ENCODE results near the gene STARD3. TPM values are rescaled to one million over a fixed set of nuclear protein-coding genes. Genes with fewer than 3 reads are reported as not detected.

STARD3 gene
- total and polyA plus RNA-seq, 2 of the 13 experiments (the other 11 are each of a cell fraction or from before 2014, with no cell fraction given) = 34.6 to 100 TPM

DNA sequence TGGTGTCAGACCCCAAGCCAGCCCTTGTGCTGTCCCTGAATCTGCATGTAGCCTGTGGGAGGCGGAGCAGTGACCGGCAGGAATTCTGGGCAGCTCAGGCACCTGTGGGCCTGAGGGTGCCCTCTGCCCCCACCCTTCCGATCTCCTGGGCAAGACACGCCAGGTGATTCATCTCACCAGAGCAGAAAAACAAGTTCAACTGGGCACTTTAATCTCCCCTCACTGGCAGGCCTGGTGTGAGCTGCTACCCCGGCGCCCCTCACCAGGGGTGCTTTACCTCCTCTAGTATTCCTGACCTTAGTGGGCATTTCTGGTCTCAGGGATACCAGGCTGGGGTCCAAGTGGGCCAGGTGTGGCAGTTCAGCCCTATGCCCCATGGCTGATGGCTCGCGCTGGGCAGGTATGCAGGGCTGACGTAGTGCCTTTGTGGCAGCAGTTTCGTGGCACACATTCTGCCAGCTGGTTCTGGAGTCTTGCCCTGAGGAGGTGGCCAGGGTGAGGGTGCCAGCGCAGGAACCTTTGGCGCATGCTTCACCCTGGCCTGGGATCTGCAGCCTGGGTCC is 68.9 kb downstream of the STARD3 start:
- H3K79me2 ChIP-seq (ENCODE audit: insufficient read depth, low read length) = peaks cover 44% of the 10 kb centered on the region
- DNase-seq (ENCODE audit: low spot score) = no peak
- TF ChIP-seq EZH2 (conservative IDR thresholded peaks at IDR 0.05; ENCODE audit: low read depth, low read length) = no peak
- no peak for TF ChIP-seq SOX5 (CRISPR knock-in tag; IDR thresholded peaks at IDR 0.05; ENCODE audit: borderline replicate concordance)
- peak; percentile 8 for TF ChIP-seq AGO2 (optimal IDR thresholded peaks at IDR 0.05; ENCODE audit: low read depth, low read length)
- no TSS peak for BruUV-seq (replicated peaks)
- ATAC-seq = no peak
- no peak overlapping the region for H3K27ac ChIP-seq (ENCODE audit: extremely low read length, insufficient read depth, low read length)
- in situ Hi-C loops (cut with HindIII; ENCODE audit: extremely low pct_ligation_motif_present, low pct_unique_long_range_greater_than_20kb) = no loop called here
- H4K20me1 ChIP-seq (ENCODE audit: insufficient read depth, low read length) = peaks cover 14% of the 10 kb centered on the region; the same call in 1 of the 2 replicates
- 91% methylated on average over 9 of the region's 12 CpGs for WGBS (ENCODE audit: low lambda C conversion rate)
- H3K36me3 ChIP-seq (replicated peaks in 1 of 2; ENCODE audit: control insufficient read depth in 1 of 2, insufficient read depth in 2 of 2, low read length in 2 of 2) = peaks cover 38 to 47% of the 10 kb centered on the region in 2 experiments
- no peaks in the 10 kb centered on the region for H3K9me3 ChIP-seq (ENCODE audit: low read length)
- intact Hi-C loops (cut with micrococcal nuclease; ENCODE audit: unreplicated experiment) = no loop called here
- ChIA-PET POLR2A (interaction anchor here (0.7 to 3.0 kb wide), 2 partner anchors 31 to 34 kb away, joined by 3 to 8 read pairs; partner anchors contain the start of gene GRB7), CTCF (ENCODE audit: low intra/inter-chr PET ratio, low total read pairs) (no interaction called here)
- H3K9ac ChIP-seq (ENCODE audit: insufficient read depth, low read depth, low read length) = no peak overlapping the region
- H3K4me2 ChIP-seq (ENCODE audit: low read depth, low read length) = no peak overlapping the region
- H3K4me3 ChIP-seq (replicated peaks in 1 of 3; ENCODE audit: insufficient read depth in 1 of 3, low read depth in 2 of 3, low read length in 3 of 3) = no peak overlapping the region
- H3K4me1 ChIP-seq (ENCODE audit: insufficient read depth, low read length) = peaks cover 51% of the 10 kb centered on the region
- no peak for FAIRE-seq
- H2AFZ ChIP-seq (ENCODE audit: low read length) = no peak overlapping the region
- H3K27me3 ChIP-seq (ENCODE audit: control insufficient read depth in 1 of 2, insufficient read depth in 2 of 2, low read length in 2 of 2) = no peaks in the 10 kb centered on the region

DNA sequence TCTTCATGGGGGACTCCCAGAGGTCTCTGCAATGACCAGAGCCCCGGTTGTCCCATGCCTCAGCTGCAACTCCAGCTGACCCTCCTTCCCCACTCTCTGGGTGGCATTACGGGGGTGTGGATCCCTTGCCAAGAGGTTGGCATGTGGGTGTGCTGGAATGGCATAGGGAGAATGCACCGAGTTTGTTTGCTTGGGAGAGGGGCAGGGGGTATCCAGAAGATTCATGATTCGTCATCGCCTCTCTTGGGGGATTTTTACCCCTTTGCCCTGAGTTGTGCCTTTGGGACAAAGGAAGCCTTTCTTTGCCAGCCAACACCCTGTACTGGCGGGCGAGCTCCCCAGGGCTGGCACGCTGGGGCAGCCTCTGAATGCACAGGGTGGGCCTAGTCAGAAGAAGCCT is 69.4 kb downstream of the STARD3 start:
- peaks cover 14% of the 10 kb centered on the region; the same call in 1 of the 2 replicates for H4K20me1 ChIP-seq (ENCODE audit: insufficient read depth, low read length)
- no peak overlapping the region for H2AFZ ChIP-seq (ENCODE audit: low read length)
- no peak overlapping the region for H3K9ac ChIP-seq (ENCODE audit: insufficient read depth, low read depth, low read length)
- 98% methylated on average over 8 of the region's 8 CpGs for WGBS (ENCODE audit: low lambda C conversion rate)
- peaks cover 39% of the 10 kb centered on the region for H3K79me2 ChIP-seq (ENCODE audit: insufficient read depth, low read length)
- no peak for ATAC-seq
- no peak for DNase-seq (ENCODE audit: low spot score)
- no peaks in the 10 kb centered on the region for H3K27me3 ChIP-seq (ENCODE audit: control insufficient read depth in 1 of 2, insufficient read depth in 2 of 2, low read length in 2 of 2)
- CTCF ChIA-PET (ENCODE audit: low intra/inter-chr PET ratio, low total read pairs) = no interaction called here
- no peak overlapping the region for H3K4me3 ChIP-seq (replicated peaks in 1 of 3; ENCODE audit: insufficient read depth in 1 of 3, low read depth in 2 of 3, low read length in 3 of 3)
- no TSS peak for BruUV-seq (replicated peaks)
- H3K36me3 ChIP-seq (replicated peaks in 1 of 2; ENCODE audit: control insufficient read depth in 1 of 2, insufficient read depth in 2 of 2, low read length in 2 of 2) = peaks cover 39 to 50% of the 10 kb centered on the region in 2 experiments
- in situ Hi-C loops (cut with HindIII; ENCODE audit: extremely low pct_ligation_motif_present, low pct_unique_long_range_greater_than_20kb) = no loop called here
- POLR2A ChIA-PET = interaction anchor here (1.0 to 3.0 kb wide), 2 partner anchors 24 to 31 kb away, joined by 4 to 8 read pairs; partner anchors contain the start of genes GRB7 and MIEN1
- FAIRE-seq = no peak
- no peak overlapping the region for H3K4me2 ChIP-seq (ENCODE audit: low read depth, low read length)
- no peaks in the 10 kb centered on the region for H3K9me3 ChIP-seq (ENCODE audit: low read length)
- H3K4me1 ChIP-seq (ENCODE audit: insufficient read depth, low read length) = peaks cover 46% of the 10 kb centered on the region
- intact Hi-C loops (cut with micrococcal nuclease; ENCODE audit: unreplicated experiment) = no loop called here
- H3K27ac ChIP-seq (ENCODE audit: extremely low read length, insufficient read depth, low read length) = no peak overlapping the region
- TF ChIP-seq, protein P1, sequence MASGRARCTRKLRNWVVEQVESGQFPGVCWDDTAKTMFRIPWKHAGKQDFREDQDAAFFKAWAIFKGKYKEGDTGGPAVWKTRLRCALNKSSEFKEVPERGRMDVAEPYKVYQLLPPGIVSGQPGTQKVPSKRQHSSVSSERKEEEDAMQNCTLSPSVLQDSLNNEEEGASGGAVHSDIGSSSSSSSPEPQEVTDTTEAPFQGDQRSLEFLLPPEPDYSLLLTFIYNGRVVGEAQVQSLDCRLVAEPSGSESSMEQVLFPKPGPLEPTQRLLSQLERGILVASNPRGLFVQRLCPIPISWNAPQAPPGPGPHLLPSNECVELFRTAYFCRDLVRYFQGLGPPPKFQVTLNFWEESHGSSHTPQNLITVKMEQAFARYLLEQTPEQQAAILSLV (CRISPR knock-in tag; IDR thresholded peaks at IDR 0.05; ENCODE audit: borderline replicate concordance) = no peak
- TF ChIP-seq HOXA7 (CRISPR knock-in tag; IDR thresholded peaks at IDR 0.05) (no peak), TMF1 (CRISPR knock-in tag; IDR thresholded peaks at IDR 0.05; ENCODE audit: low read depth) (no peak), HNRNPLL (IDR thresholded peaks at IDR 0.05; ENCODE audit: low read depth, low read length, poor library complexity, severe bottlenecking) (no peak), ONECUT2 (CRISPR knock-in tag; IDR thresholded peaks at IDR 0.05) (no peak), NFIC (IDR thresholded peaks at IDR 0.05; ENCODE audit: low read length) (no peak), ZNF713 (CRISPR knock-in tag; IDR thresholded peaks at IDR 0.05) (no peak), AHR (CRISPR knock-in tag; IDR thresholded peaks at IDR 0.05) (no peak)
- TF ChIP-seq, protein P2, sequence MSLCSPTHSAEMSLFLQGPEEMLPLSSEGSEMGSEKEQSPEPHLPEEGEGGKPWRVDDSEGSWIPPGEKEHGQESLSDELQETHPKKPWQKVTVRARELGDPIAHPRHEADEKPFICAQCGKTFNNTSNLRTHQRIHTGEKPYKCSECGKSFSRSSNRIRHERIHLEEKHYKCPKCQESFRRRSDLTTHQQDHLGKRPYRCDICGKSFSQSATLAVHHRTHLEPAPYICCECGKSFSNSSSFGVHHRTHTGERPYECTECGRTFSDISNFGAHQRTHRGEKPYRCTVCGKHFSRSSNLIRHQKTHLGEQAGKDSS (CRISPR knock-in tag; IDR thresholded peaks at IDR 0.05; ENCODE audit: borderline replicate concordance, low read depth) = no peak
- TF ChIP-seq, protein P3, sequence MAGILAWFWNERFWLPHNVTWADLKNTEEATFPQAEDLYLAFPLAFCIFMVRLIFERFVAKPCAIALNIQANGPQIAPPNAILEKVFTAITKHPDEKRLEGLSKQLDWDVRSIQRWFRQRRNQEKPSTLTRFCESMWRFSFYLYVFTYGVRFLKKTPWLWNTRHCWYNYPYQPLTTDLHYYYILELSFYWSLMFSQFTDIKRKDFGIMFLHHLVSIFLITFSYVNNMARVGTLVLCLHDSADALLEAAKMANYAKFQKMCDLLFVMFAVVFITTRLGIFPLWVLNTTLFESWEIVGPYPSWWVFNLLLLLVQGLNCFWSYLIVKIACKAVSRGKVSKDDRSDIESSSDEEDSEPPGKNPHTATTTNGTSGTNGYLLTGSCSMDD (CRISPR knock-in tag; IDR thresholded peaks at IDR 0.05) = no peak

All from HepG2 (cell line).